Renal pelvis (tissue), 4 donors: ENCODE data around the gene DPM2. TPM values are rescaled to one million over a fixed set of nuclear protein-coding genes. Genes with fewer than 3 reads are reported as not detected.

ENCODE experiments used
- DNase-seq: peaks from one replicate; pipeline ENCODE4 v3.0.0-alpha.2; 2013
- polyA plus RNA-seq, 3 donors: library from polyadenylated mRNA; unstranded; fragments of 120-200 nt; gene quantifications; one replicate each; pipeline ENCODE4 v1.2.1, GENCODE V29; 2013; ENCODE audit not compliant: insufficient read length in 3 of 3

The DPM2 gene
- polyA plus RNA-seq, 3 donors: 38.3 to 43.6 (median 40.8) TPM

- no peak for DNase-seq
Measured at GRCh38 chr9:127924736-127925444, 12.8 kb downstream of the DPM2 start.

- DNase-seq: no peak
Measured at GRCh38 chr9:127923771-127924170, 13.9 kb downstream of the DPM2 start.

- DNase-seq: no peak
Measured at GRCh38 chr9:127923046-127923445, 14.6 kb downstream of the DPM2 start.

- no peak for DNase-seq
Measured at GRCh38 chr9:127921557-127922120, 16.0 kb downstream of the DPM2 start.

GRCh38 chr9:127920794-127921193 lies 16.9 kb downstream of the DPM2 start:
- DNase-seq: no peak

GRCh38 chr9:127919253-127919815 lies 18.3 kb downstream of the DPM2 start:
- DNase-seq: no peak

- DNase-seq: no peak
Measured at GRCh38 chr9:127918183-127919107, 19.2 kb downstream of the DPM2 start.

GRCh38 chr9:127917603-127918002 lies 20.1 kb downstream of the DPM2 start:
- no peak for DNase-seq

GRCh38 chr9:127916720-127917581 lies 20.7 kb downstream of the DPM2 start, which contains the start of gene ST6GALNAC4:
ST6GALNAC4 (minus strand) TSS chr9:127917041; CDS start chr9:127916419, 622 bp downstream.
- DNase-seq: peak; percentile 85

- no peak for DNase-seq
Measured at GRCh38 chr9:127915801-127916719, 21.6 kb downstream of the DPM2 start.

- DNase-seq: no peak
Measured at GRCh38 chr9:127915325-127915752, 22.3 kb downstream of the DPM2 start.

GRCh38 chr9:127913682-127914081 lies 24.0 kb downstream of the DPM2 start:
- no peak for DNase-seq

GRCh38 chr9:127912882-127913281 lies 24.8 kb downstream of the DPM2 start:
- DNase-seq: no peak

GRCh38 chr9:127912296-127912695 lies 25.4 kb downstream of the DPM2 start:
- DNase-seq: no peak

- DNase-seq: no peak
Measured at GRCh38 chr9:127910613-127911205, 26.9 kb downstream of the DPM2 start.

- DNase-seq: no peak
Measured at GRCh38 chr9:127909839-127910273, 27.8 kb downstream of the DPM2 start.

GRCh38 chr9:127908660-127908926 lies 29.1 kb downstream of the DPM2 start:
- DNase-seq: no peak

GRCh38 chr9:127907867-127908659 lies 29.6 kb downstream of the DPM2 start:
- no peak for DNase-seq

- no peak for DNase-seq
Measured at GRCh38 chr9:127905788-127906191, 31.9 kb downstream of the DPM2 start.
